NCI-H146 treated with DMSO at 0.1 percent for 48 hours (cell line): Measurements from ENCODE around the gene LY9.

Experiments used
- DNase-seq: peaks from one replicate; lab custom pipeline; 2025; ENCODE audit not compliant: unreplicated experiment; lab: John Stamatoyannopoulos, UW

Gene LY9

DNA sequence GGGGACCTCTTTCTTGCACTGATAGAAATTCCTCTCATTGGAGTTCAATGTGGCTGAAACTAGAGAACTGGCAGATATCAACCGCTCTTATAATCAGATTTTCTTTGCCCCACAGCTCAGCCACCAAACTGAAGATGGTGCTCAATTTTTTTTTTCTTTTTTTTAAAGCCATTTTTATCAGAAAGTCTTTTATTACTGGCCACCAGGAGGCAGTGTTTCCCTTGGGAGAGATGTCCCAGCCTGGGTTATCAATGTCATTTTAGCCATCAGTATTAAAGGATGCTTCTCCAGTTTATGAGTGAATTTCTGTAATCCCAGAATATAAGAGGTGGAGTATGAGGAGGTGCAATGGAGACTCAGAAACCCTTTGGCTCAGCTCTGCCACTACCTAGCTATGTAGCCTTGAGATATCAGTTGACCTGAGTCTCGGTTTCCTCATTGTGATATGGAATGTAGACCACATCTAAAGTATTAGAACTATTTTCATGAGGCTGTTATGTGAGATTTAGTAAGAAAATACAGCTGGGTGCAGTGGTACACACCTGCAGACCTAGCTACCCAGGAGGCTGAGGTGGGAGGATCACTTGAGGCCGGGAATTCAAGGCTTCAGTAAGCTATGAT lies 39.1 kb downstream of the LY9 start:
- DNase-seq: peak; percentile 9

DNA sequence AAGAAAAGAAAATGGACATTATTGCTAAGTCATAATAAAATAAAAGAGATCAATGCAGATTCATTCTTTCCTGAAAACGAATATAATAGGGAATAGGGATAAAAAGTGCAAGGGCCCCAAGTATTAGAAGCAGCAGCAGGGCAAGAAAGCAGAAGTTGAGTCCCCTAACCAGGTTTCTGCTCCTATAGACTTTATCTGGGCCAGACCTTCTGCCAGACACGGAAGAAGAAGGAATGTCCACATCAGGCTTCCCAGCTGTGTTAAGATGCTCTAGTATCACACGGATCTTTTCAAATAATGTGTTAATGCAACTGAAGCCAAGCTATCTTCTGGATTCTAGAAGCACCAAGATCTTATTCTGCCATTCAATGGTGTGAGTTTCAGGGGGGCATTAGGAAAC lies 39.8 kb downstream of the LY9 start:
- no peak for DNase-seq

DNA sequence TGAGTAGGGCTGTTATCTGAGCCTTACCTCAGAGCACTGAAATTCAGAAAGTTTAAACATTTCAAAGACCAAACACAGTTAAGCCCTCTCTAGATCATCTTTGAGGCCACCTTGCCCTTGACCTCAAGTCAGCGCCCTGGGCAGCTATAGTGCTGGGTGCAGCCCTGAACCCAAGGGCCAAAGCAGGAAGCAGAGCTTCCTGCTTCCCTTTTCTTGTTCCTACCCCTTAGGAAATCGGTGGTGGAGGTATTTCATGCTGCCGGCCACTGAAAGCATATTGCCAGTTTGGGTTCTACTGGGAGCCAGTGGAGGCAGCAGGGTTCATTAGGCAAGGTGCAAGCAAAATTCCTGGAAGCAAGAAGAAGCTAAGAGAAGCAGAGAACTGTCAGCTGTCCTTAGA lies 40.6 kb downstream of the LY9 start:
- DNase-seq: no peak

DNA sequence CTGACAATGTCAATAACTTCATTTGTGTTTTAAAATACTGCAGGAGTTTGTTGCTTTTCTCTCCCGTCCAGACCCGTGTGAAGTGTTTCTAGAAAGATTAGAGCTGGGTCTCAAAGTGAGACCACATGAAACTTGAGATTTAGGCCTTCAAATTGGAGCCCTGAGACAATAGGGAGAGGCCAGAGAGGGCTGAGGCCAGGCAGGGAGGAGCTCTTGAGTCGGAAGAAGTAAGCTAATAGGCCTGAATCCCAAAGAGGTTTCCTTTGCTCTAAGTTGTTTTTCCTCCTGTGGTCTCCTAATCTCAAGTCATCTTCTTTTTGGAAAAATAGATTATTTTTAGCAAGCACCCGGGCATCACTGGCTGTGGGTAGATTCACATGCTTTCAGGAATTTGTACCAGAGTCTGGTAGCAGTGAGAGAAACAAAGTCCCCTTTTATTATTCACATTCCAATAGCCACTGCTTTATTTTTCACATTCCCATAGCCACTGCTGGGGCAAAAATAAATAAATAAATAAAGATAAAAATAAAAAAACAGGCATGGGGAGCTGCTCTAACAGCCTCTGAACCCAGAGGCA lies 41.1 kb downstream of the LY9 start:
- DNase-seq: no peak

DNA sequence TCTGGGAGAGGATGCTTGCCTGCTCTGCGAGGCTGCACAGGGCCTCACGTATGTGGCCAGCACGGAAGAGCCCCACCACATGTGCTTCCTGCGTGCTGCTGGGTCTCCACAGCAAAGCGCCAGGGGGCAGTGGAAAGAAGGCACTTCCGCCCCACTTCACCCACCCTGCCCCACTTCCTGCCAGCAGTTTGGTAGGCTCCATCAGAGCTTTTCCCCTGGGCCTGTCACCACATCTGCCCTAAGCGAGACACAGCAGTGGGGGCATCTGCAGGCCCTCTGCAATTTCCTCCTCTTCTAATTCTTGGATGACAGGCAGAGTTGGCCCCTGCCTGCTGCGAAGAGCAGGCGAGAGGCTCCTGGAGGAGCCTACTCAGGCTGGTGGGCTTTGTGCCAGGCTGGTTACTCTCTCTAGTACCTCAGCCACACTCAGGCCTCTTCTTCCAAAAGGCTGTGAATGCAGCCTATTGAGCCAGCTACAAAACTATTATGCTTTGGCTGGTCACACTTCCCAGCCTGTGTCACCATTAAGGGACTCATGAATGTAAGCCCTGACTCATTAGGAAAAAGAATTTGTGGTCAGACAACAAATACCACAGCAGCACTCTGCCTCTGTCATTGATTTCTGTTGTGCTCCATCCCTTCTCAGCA lies 41.7 kb downstream of the LY9 start:
- DNase-seq: no peak

DNA sequence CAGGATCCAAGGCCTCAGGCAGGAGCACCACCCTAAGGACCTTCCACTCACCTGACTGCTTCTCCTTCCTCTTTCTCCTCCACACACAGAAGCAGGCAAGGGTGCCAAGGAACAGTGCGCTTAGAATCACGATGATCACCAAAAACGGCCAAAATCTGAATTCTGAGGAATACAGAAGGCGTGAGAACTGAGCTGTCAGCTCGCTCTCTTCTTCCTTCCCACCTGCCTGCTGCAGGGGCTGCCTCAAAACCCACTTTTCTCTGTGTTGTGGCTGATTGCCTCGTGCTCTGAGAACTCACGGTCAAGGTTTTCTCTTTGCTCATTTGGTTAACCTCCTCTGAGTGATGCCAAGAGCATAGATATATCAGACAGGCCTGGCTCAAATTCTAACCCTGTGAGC lies 42.9 kb downstream of the LY9 start:
- DNase-seq: no peak

DNA sequence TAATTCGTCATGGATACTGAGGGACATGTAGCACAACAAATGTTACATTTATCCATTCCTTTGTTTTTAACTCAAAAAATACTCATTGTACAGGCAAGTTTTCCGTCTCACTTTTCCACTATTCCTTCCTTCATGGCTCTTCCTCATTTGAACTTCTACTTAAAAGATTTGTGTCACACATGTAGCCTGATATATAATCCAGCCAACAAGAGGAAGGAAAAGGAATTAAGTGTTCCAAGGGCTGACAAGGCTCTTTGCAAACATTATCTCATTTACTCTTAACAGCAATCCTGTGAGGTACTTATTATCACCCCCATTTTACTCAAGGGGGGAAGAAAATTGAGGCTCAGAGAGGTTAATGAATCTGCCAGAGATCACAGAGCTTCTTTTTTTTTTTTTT lies 43.8 kb downstream of the LY9 start:
- DNase-seq: no peak

DNA sequence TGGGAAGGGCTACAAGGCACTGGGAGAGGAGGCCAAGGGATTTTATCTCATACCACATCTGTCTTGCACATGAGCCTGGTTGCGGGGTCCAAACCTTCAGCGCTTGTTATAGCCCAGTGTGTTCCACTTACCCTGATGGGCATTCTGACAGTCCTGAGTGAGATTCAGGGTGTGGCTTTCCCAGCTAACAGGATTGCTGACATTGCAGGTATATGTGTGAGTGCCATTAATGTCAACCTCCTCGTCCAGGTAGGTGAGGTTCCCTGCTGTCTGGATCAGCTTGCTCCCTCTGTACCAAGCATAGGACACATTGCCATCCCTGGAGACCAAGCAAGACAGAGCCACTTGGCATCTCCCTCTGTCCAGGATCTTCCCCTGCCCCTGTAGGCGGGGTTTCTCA lies 45.1 kb downstream of the LY9 start:
- no peak for DNase-seq

DNA sequence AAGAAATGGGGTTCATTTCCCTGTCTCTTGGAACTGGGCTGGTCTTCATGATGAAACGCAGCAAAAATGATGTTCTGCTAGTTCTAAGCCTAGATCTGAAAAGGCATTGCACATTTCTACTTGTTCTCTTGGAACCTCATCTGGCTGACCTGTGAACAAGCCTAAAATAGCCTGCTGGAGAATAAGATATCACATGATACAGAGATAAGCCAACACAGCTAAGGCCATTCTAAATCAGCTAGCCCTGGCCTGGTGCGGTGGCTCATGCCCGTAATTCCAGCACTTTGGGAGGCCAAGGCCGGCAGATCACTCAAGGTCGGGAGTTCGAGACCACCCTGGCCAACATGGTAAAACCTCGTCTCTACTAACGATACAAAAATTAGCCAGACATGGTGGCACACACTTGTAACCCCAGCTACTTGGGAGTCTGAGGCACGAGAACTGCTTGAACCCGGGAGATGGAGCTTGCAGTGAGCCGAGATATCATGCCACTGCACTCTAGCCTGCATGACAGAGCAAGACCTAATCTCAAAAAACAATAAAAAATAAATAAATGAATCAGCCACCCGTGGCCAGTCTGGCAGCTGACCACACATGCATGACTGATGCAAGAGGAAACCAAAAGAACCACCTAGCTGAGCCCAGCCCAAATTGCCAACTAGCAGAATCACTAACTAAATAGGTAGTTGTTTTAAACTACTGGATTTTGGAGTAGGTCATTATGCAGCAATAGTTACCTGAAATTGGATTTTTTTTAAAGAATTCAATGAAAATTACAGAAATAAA lies 48.7 kb downstream of the LY9 start:
- DNase-seq: no peak

DNA sequence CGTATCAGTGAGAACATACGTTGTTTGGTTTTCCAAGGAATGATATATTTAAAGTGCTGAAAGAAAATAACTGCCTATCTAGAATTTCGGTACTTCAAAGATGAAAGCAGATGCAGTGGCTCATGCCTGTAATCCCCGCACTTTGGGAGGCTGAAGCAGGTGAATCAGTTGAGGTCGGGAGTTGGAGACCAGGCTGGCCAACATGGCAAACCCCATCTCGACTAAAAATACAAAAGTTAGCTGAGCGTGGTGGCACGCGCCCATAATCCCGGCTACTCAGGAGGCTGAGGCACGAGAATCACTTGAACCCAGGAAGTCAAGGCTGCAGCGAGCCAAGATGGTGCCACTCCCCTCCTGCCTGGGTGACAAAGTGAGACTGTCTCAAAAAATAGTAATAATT lies 50.3 kb downstream of the LY9 start:
- DNase-seq: no peak

DNA sequence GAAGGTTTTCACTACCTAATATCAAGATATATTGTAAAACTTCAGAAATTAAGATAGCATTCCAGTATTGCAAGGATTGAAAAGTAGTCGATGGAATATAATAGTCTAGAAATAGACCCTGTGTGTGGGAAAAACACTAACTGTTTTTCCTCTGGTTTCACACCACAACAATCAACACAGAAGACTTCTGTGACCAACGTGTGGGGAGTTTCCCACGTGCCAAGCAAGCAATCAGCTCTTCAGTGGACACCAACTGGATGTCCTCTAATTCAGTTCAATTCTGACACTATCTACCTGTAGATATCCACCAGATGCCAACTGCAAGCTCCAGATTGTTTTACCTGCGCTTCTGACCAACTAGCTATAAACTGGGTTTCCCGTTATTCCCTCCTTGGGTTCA lies 54.6 kb downstream of the LY9 start:
- no peak for DNase-seq

DNA sequence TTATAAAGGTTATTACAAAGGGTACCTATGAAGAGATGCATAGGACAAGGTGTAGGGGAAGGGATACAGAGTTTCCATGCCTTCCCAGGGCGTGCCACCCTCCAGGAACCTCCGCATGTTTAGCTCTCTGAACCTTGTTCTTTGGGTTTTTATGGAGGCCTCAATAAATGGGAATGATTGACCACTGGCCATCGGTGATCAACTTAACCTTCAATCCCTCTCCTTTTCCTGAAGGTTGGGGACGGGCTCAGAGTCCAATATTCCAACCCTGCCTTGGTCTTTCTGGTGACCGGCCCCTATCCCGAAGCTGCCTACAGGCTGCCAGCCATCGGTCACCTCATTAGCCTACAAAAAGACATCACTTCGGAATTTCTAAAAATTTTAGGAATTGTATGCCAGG lies 55.0 kb downstream of the LY9 start:
- no peak for DNase-seq

DNA sequence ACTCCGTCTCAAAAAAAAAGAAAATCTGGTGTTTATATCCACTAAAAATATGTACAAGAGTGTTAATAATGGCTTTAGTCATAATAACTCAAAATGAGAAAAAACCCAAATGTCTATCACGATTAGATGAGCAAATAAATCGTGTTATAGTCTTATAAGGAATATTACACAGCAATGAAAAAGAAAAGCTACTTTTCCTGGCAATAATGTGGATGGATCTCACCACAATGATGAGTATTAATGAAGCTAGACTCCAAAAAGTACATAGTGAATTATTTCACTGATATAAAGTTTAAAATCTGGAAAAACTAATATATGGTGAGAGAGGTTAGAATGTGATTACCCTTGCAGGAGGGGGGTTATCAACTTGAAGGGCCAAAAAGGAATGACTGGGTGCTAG lies 57.0 kb downstream of the LY9 start:
- no peak for DNase-seq

DNA sequence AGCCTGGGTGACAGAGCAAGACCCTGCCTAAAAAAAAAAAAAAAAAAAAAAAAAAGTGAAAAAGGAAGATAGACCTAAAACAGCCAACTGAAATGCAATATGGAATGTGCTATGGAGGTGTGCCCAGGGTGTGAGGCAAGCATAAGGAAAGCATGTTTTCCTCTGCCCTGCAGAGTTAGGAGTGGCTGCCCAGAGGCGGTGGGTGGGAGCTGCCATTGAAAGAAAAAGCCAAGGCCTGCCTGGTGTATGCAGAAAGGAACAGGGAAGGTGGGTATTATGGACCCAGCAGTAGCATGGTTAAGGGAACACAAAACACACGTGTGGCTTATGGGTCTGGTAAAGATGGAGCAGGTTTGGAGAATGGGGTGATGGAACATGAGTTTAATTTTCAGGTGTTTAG lies 57.8 kb downstream of the LY9 start:
- no peak for DNase-seq

DNA sequence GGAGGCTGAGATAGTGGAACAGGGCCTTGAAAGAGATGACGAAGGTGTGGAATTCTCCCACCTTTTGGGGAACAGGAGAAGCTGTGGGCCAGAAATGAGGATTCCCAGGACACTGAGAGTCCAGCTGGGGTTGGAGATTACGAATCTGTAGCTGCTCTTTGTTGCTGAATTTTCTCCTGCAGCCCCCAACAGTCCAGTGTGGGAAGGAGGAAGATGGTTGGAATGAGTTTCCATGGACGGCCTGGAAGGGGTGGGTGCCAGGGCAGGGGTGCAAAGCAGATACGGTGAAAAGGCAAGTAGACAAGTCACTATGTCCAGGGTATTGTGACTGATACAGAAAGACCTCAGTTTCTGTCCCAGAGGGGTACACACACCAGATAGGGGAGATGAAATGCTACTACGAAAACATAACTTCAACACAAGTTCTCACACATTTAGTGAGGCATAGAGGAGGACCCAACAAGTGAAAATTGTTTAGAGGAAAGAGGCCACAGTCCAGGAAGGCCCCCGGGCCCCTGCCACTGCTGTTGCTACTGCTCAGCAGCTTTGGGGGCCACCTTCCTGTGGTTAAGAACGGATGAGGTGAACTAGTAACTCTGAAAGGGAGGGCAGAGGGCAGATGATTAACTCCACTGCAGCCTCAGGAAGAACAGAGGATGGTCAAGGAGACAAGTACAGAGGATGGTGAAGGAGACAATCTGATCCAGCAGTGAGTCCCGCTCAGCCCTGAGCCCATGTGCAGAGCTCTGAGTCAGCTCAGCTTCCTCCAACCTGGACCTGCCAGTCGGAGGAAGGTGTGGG lies 59.4 kb downstream of the LY9 start:
- DNase-seq: no peak

DNA sequence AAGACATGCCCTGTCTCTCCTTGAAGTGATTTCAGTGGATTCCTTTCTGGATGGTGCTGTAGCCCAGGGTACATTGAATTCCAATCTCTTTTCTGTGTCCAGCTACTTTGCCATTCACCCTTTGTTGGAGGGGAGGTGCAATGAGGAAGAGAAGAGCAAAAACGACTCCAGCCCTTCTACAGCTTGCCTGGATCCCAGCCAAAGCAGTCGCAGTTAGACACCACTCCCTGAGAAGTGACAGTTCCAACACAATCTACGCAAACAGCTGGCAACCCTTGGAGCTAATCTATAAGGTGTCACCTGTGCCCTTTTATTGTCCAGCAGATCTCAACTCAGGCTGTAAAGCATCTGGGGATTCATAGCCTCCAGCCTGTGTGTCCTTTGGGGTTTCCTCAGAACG lies 62.1 kb downstream of the LY9 start:
- DNase-seq: no peak

DNA sequence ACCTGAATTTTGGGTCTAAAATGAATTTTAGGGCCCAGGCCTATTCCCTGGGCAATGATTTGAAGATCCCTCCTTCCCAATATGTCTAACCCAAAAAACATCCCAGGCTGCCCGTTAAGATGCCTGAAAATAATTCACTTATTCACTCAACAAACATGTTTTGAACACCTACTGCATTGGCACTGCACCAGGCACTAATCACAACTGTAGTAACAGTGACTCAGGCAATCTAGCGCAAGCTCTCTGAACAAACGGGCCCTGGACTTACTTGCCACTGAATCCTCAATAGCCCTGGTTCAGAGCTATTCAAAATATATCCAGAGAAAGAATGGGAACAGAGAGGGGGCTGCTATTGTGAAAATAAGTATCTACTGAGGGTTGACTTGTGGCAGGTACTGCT lies 62.5 kb downstream of the LY9 start:
- no peak for DNase-seq

DNA sequence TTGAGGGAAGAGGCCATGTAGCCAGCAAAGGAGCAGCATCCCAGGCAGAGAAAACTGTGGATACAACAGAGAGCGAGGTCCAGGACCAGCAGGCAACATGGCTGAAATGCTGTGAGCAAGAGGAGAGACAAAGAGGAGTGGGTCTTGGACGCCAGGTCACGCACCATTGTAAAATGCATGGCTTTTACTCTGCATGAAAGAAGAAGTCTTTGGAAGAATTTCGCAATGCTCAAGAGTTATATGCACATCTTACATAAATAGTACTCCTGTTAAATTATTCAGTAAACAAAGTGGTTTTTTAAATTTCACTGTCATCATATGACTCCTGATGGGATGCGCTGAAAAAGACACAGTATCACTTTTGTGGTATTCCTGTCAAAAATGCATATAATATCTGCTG lies 63.2 kb downstream of the LY9 start:
- DNase-seq: no peak

DNA sequence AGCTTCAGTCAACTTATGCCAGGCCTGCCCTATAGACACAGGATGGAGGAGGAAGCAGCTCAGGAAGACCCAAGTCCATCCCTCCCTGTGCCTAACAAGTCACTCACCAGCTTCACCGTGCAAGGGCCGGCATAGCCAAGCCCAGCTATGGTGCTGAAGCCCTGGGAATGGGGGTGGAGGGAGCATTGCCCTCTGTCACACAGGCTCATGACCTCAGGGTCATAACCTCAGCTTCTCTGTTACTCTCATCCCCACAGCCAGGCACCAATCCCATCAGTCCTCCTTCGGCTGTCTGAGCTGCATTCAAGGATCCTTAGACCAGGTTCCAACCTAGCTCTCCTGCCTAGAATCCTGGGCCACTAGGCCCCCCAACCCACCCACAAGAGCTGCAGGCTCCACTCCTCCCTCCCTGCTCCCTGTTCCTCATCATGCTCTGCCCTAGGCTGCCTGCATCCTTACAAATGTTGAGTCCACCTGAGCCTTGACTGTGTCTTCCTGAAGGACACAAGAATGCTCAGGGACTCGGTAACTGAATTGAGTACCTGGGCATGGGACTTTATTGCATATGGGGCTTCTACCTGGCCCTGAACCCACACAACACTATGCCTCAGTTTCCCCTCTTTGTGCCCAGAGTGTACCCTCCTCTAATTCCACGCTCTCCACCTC lies 65.0 kb downstream of the LY9 start:
- DNase-seq: no peak

DNA sequence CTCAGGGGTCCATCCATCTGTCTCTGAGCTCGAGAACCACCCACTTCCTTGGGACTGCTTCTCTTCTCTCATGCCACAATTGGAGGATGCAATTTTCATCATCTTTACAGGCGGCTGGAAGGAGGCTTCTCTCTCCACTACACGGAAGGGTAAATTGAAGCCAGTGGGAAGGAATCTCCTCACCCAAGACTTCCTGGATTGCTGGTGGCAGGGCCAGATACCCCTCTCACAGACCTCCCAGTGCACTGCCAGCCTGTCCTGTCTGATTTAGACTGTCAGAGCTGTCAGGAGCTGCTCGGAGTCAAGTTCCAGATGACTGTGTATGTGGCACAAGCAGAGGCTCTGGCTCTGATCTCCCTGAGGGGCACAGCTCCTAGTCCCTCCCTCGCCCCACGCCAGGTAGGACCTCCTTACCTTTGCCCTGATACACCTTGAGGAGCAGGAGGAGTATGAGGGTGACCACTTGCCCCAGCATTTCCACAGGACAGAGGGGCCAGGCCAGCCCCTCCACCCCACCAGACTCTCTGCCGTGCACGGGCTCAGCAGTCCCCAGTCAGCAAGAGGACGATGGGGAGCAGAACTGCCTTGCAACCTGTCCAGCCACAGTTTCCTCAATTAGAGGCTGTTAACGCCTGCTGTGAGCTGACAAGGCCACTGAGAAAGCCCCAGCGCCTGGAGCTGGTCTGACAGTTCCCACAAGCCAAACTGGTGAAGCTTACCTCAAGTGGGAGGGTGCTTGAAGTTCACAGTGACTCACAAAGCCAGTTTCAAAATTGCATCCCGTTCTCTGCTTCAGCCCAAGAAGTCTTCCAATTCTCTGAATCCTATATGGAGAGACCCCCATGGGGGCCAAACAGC lies 66.5 kb downstream of the LY9 start, which contains the start of gene CD244:
Gene CD244 (minus strand): TSS at position 685 of the 858 bp plus-strand sequence. CDS start 210 bp downstream, at position 475.
- no peak for DNase-seq
